ENCODE measurements around the gene SNRPD1. TPM values are rescaled to one million over a fixed set of nuclear protein-coding genes. Genes with fewer than 3 reads are reported as not detected.

Gene SNRPD1
- total and polyA plus RNA-seq, 2 of the 8 experiments (the other 6 are each of a cell fraction or from before 2014, with no cell fraction given): 59.6 to 180 TPM

- Histone ChIP-seq H2BK12ac (ENCODE audit: low read depth, low read length) (no peak overlapping the region), H3K36me3 (ENCODE audit: control insufficient read depth in 2 of 4, insufficient read depth in 4 of 4, low read length in 3 of 4) (peaks cover 0 to 14% (median 0%) of the 10 kb centered on the region in 4 experiments; a peak in 3 of 8 replicates), H3K9me3 (ENCODE audit: insufficient read depth in 2 of 2, low read depth in 1 of 2, low read length in 1 of 2) (peaks cover 5 to 13% of the 10 kb centered on the region in 2 experiments; a peak in 2 of 4 replicates), H2BK120ac (replicated peaks; ENCODE audit: low read depth, low read length) (no peak overlapping the region), H3K23me2 (ENCODE audit: low read depth, low read length) (peaks cover under 1% of the 10 kb centered on the region), H4K8ac (ENCODE audit: extremely low read depth, insufficient read depth, low read length) (no peak overlapping the region), H3K56ac (replicated peaks; ENCODE audit: insufficient read length, low read depth, low read length) (no peak overlapping the region), H3K79me1 (ENCODE audit: low read depth, low read length) (no peaks in the 10 kb centered on the region), H3K9ac (replicated peaks in 1 of 4; ENCODE audit: extremely low read depth in 1 of 4, low read depth in 3 of 4, low read length in 3 of 4) (no peak overlapping the region), H3K4ac (replicated peaks; ENCODE audit: insufficient read length, low read depth, low read length) (no peak overlapping the region), H3K4me1 (replicated peaks in 1 of 4; ENCODE audit: control insufficient read depth in 3 of 4, insufficient read depth in 4 of 4, low read length in 3 of 4) (peaks cover 0 to 2% (median under 1%) of the 10 kb centered on the region in 4 experiments; a peak in 2 of 7 replicates), H3K27me3 (replicated peaks in 1 of 4; ENCODE audit: control insufficient read depth in 3 of 4, extremely low read depth in 1 of 4, insufficient read depth in 3 of 4, low read length in 3 of 4) (no peaks in the 10 kb centered on the region), H3K23ac (ENCODE audit: insufficient read length) (no peak overlapping the region), H2AFZ (ENCODE audit: low read length) (no peak overlapping the region), H4K5ac (ENCODE audit: insufficient read length, low read depth, low read length) (no peak overlapping the region), H3K4me3 (ENCODE audit: extremely low read depth in 1 of 4, insufficient read depth in 2 of 4, low read depth in 3 of 4, low read length in 4 of 4) (no peak overlapping the region), H4K20me1 (replicated peaks in 1 of 2; ENCODE audit: control insufficient read depth in 1 of 2, insufficient read depth in 2 of 2, low read length in 2 of 2) (no peaks in the 10 kb centered on the region), H3K4me2 (ENCODE audit: insufficient read depth in 1 of 2, low read depth in 2 of 2, low read length in 2 of 2) (no peak overlapping the region), H3K79me2 (ENCODE audit: control insufficient read depth in 1 of 2, insufficient read depth in 2 of 2, low read length in 2 of 2) (peaks cover 19 to 72% of the 10 kb centered on the region in 2 experiments), H2BK20ac (ENCODE audit: low read length) (no peak overlapping the region), H4K91ac (replicated peaks; ENCODE audit: insufficient read length, low read length) (no peak overlapping the region), H3K27ac (ENCODE audit: low read depth, low read length) (no peak overlapping the region), H2AK5ac (ENCODE audit: low read depth, low read length) (no peak overlapping the region), H3K18ac (ENCODE audit: extremely low read depth, low read length) (no peak overlapping the region), H2BK15ac (ENCODE audit: low read length) (no peak overlapping the region), H3K14ac (ENCODE audit: insufficient read length) (no peak overlapping the region), H2BK5ac (ENCODE audit: low read depth, low read length) (no peak overlapping the region)
- CTCF ChIA-PET (ENCODE audit: partially characterized antibody): interaction anchor here (0.6 kb wide), 1 partner anchor 26 kb away, joined by 3 read pairs; no protein-coding TSS in a partner anchor
- FAIRE-seq (no peak), DNase-seq (ENCODE audit: low read depth in 1 of 2, low spot score in 2 of 2) (no peak)
- POLR2A ChIA-PET (ENCODE audit: partially characterized antibody): interaction anchor here (0.6 to 1.5 kb wide), 2 partner anchors 22 to 24 kb away, joined by 3 read pairs; no protein-coding TSS in a partner anchor
- no peak for TF ChIP-seq FOSL1 (IDR thresholded peaks at IDR 0.05; ENCODE audit: insufficient read depth, low read depth, low read length)
- TF ChIP-seq TBP (IDR thresholded peaks at IDR 0.05; ENCODE audit: low read depth, low read length): no peak
- no peak for TF ChIP-seq CBX8 (IDR thresholded peaks at IDR 0.05; ENCODE audit: borderline replicate concordance, low read depth, low read length)
- 98% methylated on average over 3 of the region's 7 CpGs; no CpG with 5 or more reads in 1 of the 2 experiments for WGBS, 2 experiments (ENCODE audit: extremely low coverage in 1 of 2, insufficient coverage in 1 of 2, insufficient read length in 1 of 2, insufficient replicate concordance in 2 of 2, low coverage in 1 of 2, low lambda C conversion rate in 2 of 2, missing lambda C conversion rate in 1 of 2)
Observed at GRCh38 chr18:21593540-21594257, 18.4 kb upstream of the SNRPD1 start.

Data from H1 (cell line).